Caco-2 (cell line): ENCODE data around the gene PCDHGA11. TPM values are rescaled to one million over a fixed set of nuclear protein-coding genes. Genes with fewer than 3 reads are reported as not detected.
"Not testable (repeated sequence)": the region's sequence is repeated elsewhere in the genome, so short reads cannot be mapped to it uniquely, and the experiment has no call there.

ENCODE experiments used
- BruUV-seq: library from RNA; stranded (reverse); fragments of 400-500 nt; replicated peaks from 2 replicates; lab custom pipeline; 2021; lab: Mats Ljungman, UMichigan
- CTCF ChIA-PET: fragments of 300-600 bp; sonication (Branson Sonifier 250); formaldehyde crosslinking; loops from one replicate; lab custom pipeline; 2022; ENCODE audit warnings: antibody characterized with exemption; lab: Charles Lee
- POLR2A ChIA-PET: fragments of 300-600 bp; sonication (Branson Sonifier 250); formaldehyde crosslinking; loops from one replicate; lab custom pipeline; 2022; ENCODE audit warnings: antibody characterized with exemption; lab: Charles Lee
- DNase-seq, 2 experiments: peaks; one replicate each; pipeline versions ENCODE4 v3.0.0 to v3.0.0-alpha.2; 2020 to 2022
- H3K27me3 ChIP-seq: replicated peaks from 2 replicates; pipeline ENCODE4 v1.6.0; 2011; ENCODE audit warnings: low read length; ENCODE audit not compliant: control insufficient read depth, insufficient read depth
- H3K36me3 ChIP-seq: 2 replicates; pipeline ENCODE4 v1.5.1; 2011; ENCODE audit warnings: low read length; ENCODE audit not compliant: control insufficient read depth, insufficient read depth
- H3K4me1 ChIP-seq: fragments of 250-450 bp; sonication (Bioruptor Pico); 2 replicates; pipeline ENCODE4 v1.5.1; 2020; ENCODE audit warnings: mild to moderate bottlenecking
- H3K4me3 ChIP-seq: 2 replicates; pipeline ENCODE4 v1.5.1; 2011; ENCODE audit warnings: low read depth, mild to moderate bottlenecking, control low read depth, low read length
- H3K9me3 ChIP-seq: fragments of 250-450 bp; sonication (Bioruptor Pico); 2 replicates; pipeline ENCODE4 v1.5.1; 2020; ENCODE audit warnings: mild to moderate bottlenecking, moderate library complexity
- H3K27ac Mint-ChIP-seq: one replicate; pipeline ENCODE4 v1.8.0; 2022; ENCODE audit warnings: mixed read lengths; ENCODE audit not compliant: unreplicated experiment
- H3K27me3 Mint-ChIP-seq: one replicate; pipeline ENCODE4 v1.8.0; 2022; ENCODE audit warnings: mixed read lengths; ENCODE audit not compliant: insufficient read depth, unreplicated experiment
- H3K36me3 Mint-ChIP-seq: one replicate; pipeline ENCODE4 v1.8.0; 2022; ENCODE audit warnings: mild to moderate bottlenecking, mixed read lengths; ENCODE audit not compliant: insufficient read depth, unreplicated experiment
- H3K4me1 Mint-ChIP-seq: one replicate; pipeline ENCODE4 v1.8.0; 2022; ENCODE audit warnings: low read depth, mixed read lengths; ENCODE audit not compliant: unreplicated experiment
- H3K4me3 Mint-ChIP-seq: one replicate; pipeline ENCODE4 v1.8.0; 2022; ENCODE audit warnings: mild to moderate bottlenecking, moderate library complexity, mixed read lengths; ENCODE audit not compliant: unreplicated experiment
- H3K9me3 Mint-ChIP-seq: one replicate; pipeline ENCODE4 v1.8.0; 2022; ENCODE audit warnings: mixed read lengths; ENCODE audit not compliant: unreplicated experiment
- CTCF ChIP-seq, 2 experiments: fragments of 200-600 bp in 1 of 2; IDR thresholded peaks; 1 replicate in 1 of 2; 2 replicates in 1 of 2; pipeline versions ENCODE4 v1.5.1 to v1.8.0; 2011 to 2022; ENCODE audit warnings: antibody characterized with exemption in 1 of 2, control low read depth in 1 of 2, inconsistent platforms in 1 of 2, low read depth in 1 of 2, low read length in 1 of 2, mild to moderate bottlenecking in 1 of 2, moderate library complexity in 1 of 2; ENCODE audit not compliant: insufficient read depth in 1 of 2, severe bottlenecking in 1 of 2, unreplicated experiment in 1 of 2
- intact Hi-C: fragments of 100-400 bp; cut with micrococcal nuclease; formaldehyde crosslinking; loops from one replicate; pipeline ENCODE4 v1.10.0; 2022; ENCODE audit not compliant: unreplicated experiment
- total RNA-seq: library from RNA; stranded (reverse); gene quantifications from 2 replicates; pipeline ENCODE4 v1.2.3, GENCODE V29; 2022

Gene PCDHGA11
- total RNA-seq, 1 experiment from 2014 or later, result 1.2 TPM

- no peak within 1 kb of the TSS for H3K4me3 ChIP-seq
- Mint-ChIP-seq H3K4me3 (no peak within 1 kb of the TSS), H3K4me1 (no peaks in the 10 kb centered on the region), H3K9me3 (peaks cover 48% of the 10 kb centered on the region), H3K36me3 (peaks cover 7% of the 10 kb centered on the region), H3K27ac (no peak within 1 kb of the TSS), H3K27me3 (no peaks in the 10 kb centered on the region)
- no TSS peak for BruUV-seq
- H3K36me3 ChIP-seq, result no peaks in the 10 kb centered on the region
- peaks cover 6% of the 10 kb centered on the region; the same call in 1 of the 2 replicates for H3K9me3 ChIP-seq
- ChIA-PET CTCF (interaction anchor here (0.6 kb wide), 1 partner anchor 44 kb away, joined by 3 read pairs; no protein-coding TSS in a partner anchor), POLR2A (interaction anchor here (0.7 kb wide), 1 partner anchor 1261 kb away, joined by 3 read pairs; no protein-coding TSS in a partner anchor)
- H3K4me1 ChIP-seq, result no peaks in the 10 kb centered on the region
- intact Hi-C loops, result no loop called here
- no peak for DNase-seq
- no peak for TF ChIP-seq CTCF (IDR thresholded peaks at IDR 0.05; ENCODE audit: insufficient read depth in 1 of 2, low read depth in 1 of 2, low read length in 1 of 2, severe bottlenecking in 1 of 2, unreplicated experiment in 1 of 2)
- no peaks in the 10 kb centered on the region for H3K27me3 ChIP-seq
These were observed 9.7 kb downstream of the PCDHGA11 start, which contains the start of gene PCDHGA12 for GRCh38 chr5:141430332-141431113. PCDHGA12 (plus strand) TSS chr5:141430507; CDS start chr5:141430760, 253 bp downstream.

- BruUV-seq, result no TSS peak
- Mint-ChIP-seq H3K27me3 (no peaks in the 10 kb centered on the region), H3K27ac (no peak overlapping the region), H3K4me1 (no peaks in the 10 kb centered on the region), H3K9me3 (peaks cover 48% of the 10 kb centered on the region), H3K4me3 (no peak overlapping the region), H3K36me3 (peaks cover 7% of the 10 kb centered on the region)
- H3K9me3 ChIP-seq, result peaks cover 6% of the 10 kb centered on the region; the same call in 1 of the 2 replicates
- no peaks in the 10 kb centered on the region for H3K36me3 ChIP-seq
- H3K27me3 ChIP-seq, result no peaks in the 10 kb centered on the region
- no peak for TF ChIP-seq CTCF (IDR thresholded peaks at IDR 0.05; ENCODE audit: insufficient read depth in 1 of 2, low read depth in 1 of 2, low read length in 1 of 2, severe bottlenecking in 1 of 2, unreplicated experiment in 1 of 2)
- intact Hi-C loops, result no loop called here
- DNase-seq, result no peak
- H3K4me1 ChIP-seq, result no peaks in the 10 kb centered on the region
- ChIA-PET POLR2A (interaction anchor here (0.7 kb wide), 1 partner anchor 1261 kb away, joined by 3 read pairs; no protein-coding TSS in a partner anchor), CTCF (no interaction called here)
- no peak overlapping the region for H3K4me3 ChIP-seq
These were observed 10.4 kb downstream of the PCDHGA11 start for GRCh38 chr5:141431286-141431685.

GRCh38 chr5:141432308-141432707, 11.5 kb downstream of the PCDHGA11 start:
- H3K4me1 ChIP-seq, CTCF ChIA-PET, POLR2A ChIA-PET, H3K4me3 Mint-ChIP-seq, H3K36me3 ChIP-seq, BruUV-seq, intact Hi-C loops, DNase-seq, H3K9me3 ChIP-seq, H3K27me3 Mint-ChIP-seq, H3K27me3 ChIP-seq, H3K36me3 Mint-ChIP-seq, H3K27ac Mint-ChIP-seq, H3K4me3 ChIP-seq, H3K4me1 Mint-ChIP-seq: not testable (repeated sequence)
- peaks cover 48% of the 10 kb centered on the region for H3K9me3 Mint-ChIP-seq

GRCh38 chr5:141432726-141433125, 11.9 kb downstream of the PCDHGA11 start:
- peaks cover 48% of the 10 kb centered on the region for H3K9me3 Mint-ChIP-seq
- H3K27me3 Mint-ChIP-seq, H3K36me3 Mint-ChIP-seq, CTCF ChIA-PET, H3K4me3 ChIP-seq, H3K4me1 ChIP-seq, H3K4me3 Mint-ChIP-seq, H3K27ac Mint-ChIP-seq, H3K9me3 ChIP-seq, H3K27me3 ChIP-seq, H3K4me1 Mint-ChIP-seq, BruUV-seq, intact Hi-C loops, H3K36me3 ChIP-seq, POLR2A ChIA-PET, DNase-seq: not testable (repeated sequence)
